H9 (cell line): ENCODE measurements around the gene FOXP4. TPM values are rescaled to one million over a fixed set of nuclear protein-coding genes. Genes with fewer than 3 reads are reported as not detected.

Experiments used
- DNase-seq: peaks from one replicate; pipeline ENCODE4 v3.0.0-alpha.2; 2017
- H2AFZ ChIP-seq: one replicate; pipeline ENCODE4 v1.6.1; 2013; ENCODE audit warnings: mild to moderate bottlenecking, low read length, control low read depth, moderate library complexity
- H2AK5ac ChIP-seq: 2 replicates; pipeline ENCODE4 v1.6.1; 2013; ENCODE audit warnings: low read length, control low read depth, mixed read lengths; ENCODE audit not compliant: insufficient read length
- H2BK120ac ChIP-seq: one replicate; pipeline ENCODE4 v1.6.1; 2013; ENCODE audit warnings: low read depth, mild to moderate bottlenecking, low read length, control low read depth, inconsistent platforms; ENCODE audit not compliant: poor library complexity, severe bottlenecking
- H2BK12ac ChIP-seq: 2 replicates; pipeline ENCODE4 v1.6.1; 2013; ENCODE audit warnings: low read length, control low read depth, mixed read lengths, low read depth; ENCODE audit not compliant: insufficient read length
- H2BK15ac ChIP-seq: 2 replicates; pipeline ENCODE4 v1.6.1; 2013; ENCODE audit warnings: low read depth, low read length, control low read depth
- H2BK20ac ChIP-seq: one replicate; pipeline ENCODE4 v1.6.1; 2013; ENCODE audit warnings: low read depth, mild to moderate bottlenecking, low read length, control low read depth, inconsistent platforms; ENCODE audit not compliant: poor library complexity, severe bottlenecking
- H2BK5ac ChIP-seq: 2 replicates; pipeline ENCODE4 v1.6.1; 2013; ENCODE audit warnings: low read length, control low read depth, mixed read lengths; ENCODE audit not compliant: insufficient read length
- H3K14ac ChIP-seq: 2 replicates; pipeline ENCODE4 v1.6.1; 2013; ENCODE audit warnings: low read length, control low read depth; ENCODE audit not compliant: insufficient read depth
- H3K18ac ChIP-seq: 2 replicates; pipeline ENCODE4 v1.6.1; 2013; ENCODE audit warnings: low read depth, mild to moderate bottlenecking, mixed read lengths, low read length, control low read depth; ENCODE audit not compliant: insufficient read length
- H3K23ac ChIP-seq: 2 replicates; pipeline ENCODE4 v1.6.1; 2013; ENCODE audit warnings: low read length, control low read depth, mixed read lengths, low read depth; ENCODE audit not compliant: insufficient read length
- H3K23me2 ChIP-seq: 2 replicates; pipeline ENCODE4 v1.6.1; 2013; ENCODE audit warnings: low read depth, mild to moderate bottlenecking, mixed read lengths, low read length, control low read depth; ENCODE audit not compliant: insufficient read length, poor library complexity, severe bottlenecking
- H3K27ac ChIP-seq: 2 replicates; pipeline ENCODE4 v1.5.1; 2013; ENCODE audit warnings: low read length, control low read depth, mixed read lengths, low read depth; ENCODE audit not compliant: insufficient read length
- H3K27me3 ChIP-seq: 2 replicates; pipeline ENCODE4 v1.6.1; 2013; ENCODE audit warnings: low read length, control low read depth, inconsistent platforms; ENCODE audit not compliant: insufficient read depth
- H3K4ac ChIP-seq: 2 replicates; pipeline ENCODE4 v1.6.1; 2013; ENCODE audit warnings: low read depth, mild to moderate bottlenecking, control low read depth, inconsistent platforms, low read length, moderate library complexity
- H3K4me1 ChIP-seq: 2 replicates; pipeline ENCODE4 v1.6.1; 2013; ENCODE audit warnings: low read length, control low read depth, inconsistent platforms; ENCODE audit not compliant: insufficient read depth
- H3K4me2 ChIP-seq: 2 replicates; pipeline ENCODE4 v1.6.1; 2013; ENCODE audit warnings: low read length, control low read depth, mixed read lengths; ENCODE audit not compliant: insufficient read length, insufficient read depth
- H3K56ac ChIP-seq: 2 replicates; pipeline ENCODE4 v1.6.1; 2013; ENCODE audit warnings: low read depth, mild to moderate bottlenecking, mixed read lengths, low read length, control low read depth; ENCODE audit not compliant: insufficient read length
- H3K79me1 ChIP-seq: 2 replicates; pipeline ENCODE4 v1.6.1; 2013; ENCODE audit warnings: low read depth, mild to moderate bottlenecking, moderate library complexity, low read length, control low read depth, inconsistent platforms; ENCODE audit not compliant: insufficient read depth, poor library complexity, severe bottlenecking
- H3K79me2 ChIP-seq: 2 replicates; pipeline ENCODE4 v1.6.1; 2013; ENCODE audit warnings: low read length, control low read depth, inconsistent platforms; ENCODE audit not compliant: insufficient read depth
- H3K9ac ChIP-seq: 2 replicates; pipeline ENCODE4 v1.6.1; 2013; ENCODE audit warnings: low read length, control low read depth, mixed read lengths; ENCODE audit not compliant: insufficient read length; ENCODE audit errors: extremely low read depth
- H3K9me3 ChIP-seq: one replicate; pipeline ENCODE4 v1.6.1; 2013; ENCODE audit warnings: low read depth, low read length, inconsistent platforms; ENCODE audit not compliant: control insufficient read depth
- H3T11ph ChIP-seq: one replicate; pipeline ENCODE4 v1.6.1; 2013; ENCODE audit warnings: mild to moderate bottlenecking, low read length, control low read depth, inconsistent platforms
- H4K20me1 ChIP-seq: one replicate; pipeline ENCODE4 v1.6.1; 2013; ENCODE audit not compliant: control insufficient read depth, insufficient read length, insufficient read depth
- H4K5ac ChIP-seq: 2 replicates; pipeline ENCODE4 v1.6.1; 2013; ENCODE audit warnings: low read depth, mild to moderate bottlenecking, mixed read lengths, low read length, control low read depth; ENCODE audit not compliant: insufficient read length
- H4K8ac ChIP-seq: replicated peaks from 2 replicates; pipeline ENCODE4 v1.6.1; 2013; ENCODE audit warnings: low read length, control low read depth, mixed read lengths, low read depth; ENCODE audit not compliant: insufficient read length
- H4K91ac ChIP-seq: 2 replicates; pipeline ENCODE4 v1.6.1; 2013; ENCODE audit warnings: low read depth, mild to moderate bottlenecking, moderate library complexity, mixed read lengths, low read length, control low read depth; ENCODE audit not compliant: insufficient read length
- H3K27ac Mint-ChIP-seq, 3 experiments: 2 replicates in 2 of 3; 3 replicates in 1 of 3; pipeline ENCODE4 v1.8.0; 2020 to 2021; ENCODE audit warnings: mixed read lengths in 3 of 3, mild to moderate bottlenecking in 1 of 3, moderate library complexity in 1 of 3
- H3K27me3 Mint-ChIP-seq: 2 replicates; pipeline ENCODE4 v1.8.0; 2021; ENCODE audit warnings: low read depth, mild to moderate bottlenecking, moderate library complexity, mixed read lengths
- H3K36me3 Mint-ChIP-seq, 3 experiments: 2 replicates in 2 of 3; 3 replicates in 1 of 3; pipeline ENCODE4 v1.8.0; 2020 to 2021; ENCODE audit warnings: low read depth in 3 of 3, mixed read lengths in 3 of 3; ENCODE audit not compliant: insufficient read depth in 1 of 3
- H3K4me1 Mint-ChIP-seq, 2 experiments: 2 replicates each; pipeline ENCODE4 v1.8.0; 2020; ENCODE audit warnings: mixed read lengths in 2 of 2
- H3K4me3 Mint-ChIP-seq, 2 experiments: 2 replicates in 1 of 2; 3 replicates in 1 of 2; pipeline ENCODE4 v1.8.0; 2020 to 2021; ENCODE audit warnings: mild to moderate bottlenecking in 2 of 2, mixed read lengths in 2 of 2, moderate library complexity in 1 of 2
- H3K9me3 Mint-ChIP-seq, 2 experiments: 2 replicates in 1 of 2; 3 replicates in 1 of 2; pipeline ENCODE4 v1.8.0; 2020; ENCODE audit warnings: mild to moderate bottlenecking in 2 of 2, mixed read lengths in 2 of 2, moderate library complexity in 1 of 2
- WGBS: extraction: QIAGEN DNeasy Blood & Tissue Kit; methylation state at CpG from one replicate; pipeline ENCODE4 v1.1.7; 2013; ENCODE audit warnings: missing lambda C conversion rate, low lambda C conversion rate, mixed read lengths; ENCODE audit not compliant: insufficient read length; ENCODE audit errors: extremely low coverage; 5-methylcytosine and 5-hydroxymethylcytosine counted together
- total RNA-seq: library from RNA; stranded (reverse); gene quantifications from 2 replicates; pipeline ENCODE4 v1.2.1, GENCODE V29; 2021
- TF ChIP-seq, protein P1 (sequence below): fragments of 200-600 bp; sonication (generic); conservative IDR thresholded peaks from 3 replicates; pipeline ENCODE4 v1.8.0; 2021; ENCODE audit warnings: antibody characterized with exemption, mild to moderate bottlenecking

Gene FOXP4
- total RNA-seq, 1 experiment from 2014 or later, result 18.2 TPM

DNA sequence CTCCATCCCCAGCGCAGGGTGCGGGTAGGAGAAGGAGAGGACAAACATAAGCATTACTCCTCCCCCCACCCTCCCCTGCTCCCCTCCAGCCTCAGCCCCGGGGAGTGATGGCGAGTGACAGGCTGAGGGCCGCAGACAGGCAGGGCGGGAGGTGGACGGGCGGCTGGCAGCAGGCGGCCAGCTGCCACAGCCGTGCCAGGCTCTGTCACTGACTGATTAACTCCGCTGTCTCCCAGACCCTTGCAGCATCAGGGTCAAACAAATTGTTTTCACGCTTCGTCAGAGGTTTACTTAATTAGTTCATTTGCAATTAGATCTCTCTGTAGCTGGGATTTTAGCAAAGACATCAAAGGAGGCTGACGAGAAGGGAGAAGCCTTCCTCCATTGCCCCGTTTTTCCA lies 41.9 kb downstream of the FOXP4 start:
- H3K27me3 Mint-ChIP-seq, result peaks cover 21% of the 10 kb centered on the region
- H2BK15ac ChIP-seq, result no peak overlapping the region
- WGBS, result no CpG with 5 or more reads among the region's 15 CpGs
- no peak overlapping the region for H2AFZ ChIP-seq
- H3K27ac Mint-ChIP-seq, result no peak overlapping the region
- H3K27ac ChIP-seq, result no peak overlapping the region
- no peak overlapping the region for H2BK12ac ChIP-seq
- H3K79me2 ChIP-seq, result no peaks in the 10 kb centered on the region
- H2BK5ac ChIP-seq, result no peak overlapping the region
- no peaks in the 10 kb centered on the region for H4K20me1 ChIP-seq
- H3K4ac ChIP-seq, result no peak overlapping the region
- H3K23ac ChIP-seq, result no peak overlapping the region
- H3K14ac ChIP-seq, result no peak overlapping the region
- no peaks in the 10 kb centered on the region for H3K9me3 ChIP-seq
- no peaks in the 10 kb centered on the region for H3K9me3 Mint-ChIP-seq
- H4K5ac ChIP-seq, result no peak overlapping the region
- no peak overlapping the region for H4K91ac ChIP-seq
- no peak overlapping the region for H3K4me3 Mint-ChIP-seq
- no peak for DNase-seq
- H2AK5ac ChIP-seq, result no peak overlapping the region
- TF ChIP-seq, protein P1, sequence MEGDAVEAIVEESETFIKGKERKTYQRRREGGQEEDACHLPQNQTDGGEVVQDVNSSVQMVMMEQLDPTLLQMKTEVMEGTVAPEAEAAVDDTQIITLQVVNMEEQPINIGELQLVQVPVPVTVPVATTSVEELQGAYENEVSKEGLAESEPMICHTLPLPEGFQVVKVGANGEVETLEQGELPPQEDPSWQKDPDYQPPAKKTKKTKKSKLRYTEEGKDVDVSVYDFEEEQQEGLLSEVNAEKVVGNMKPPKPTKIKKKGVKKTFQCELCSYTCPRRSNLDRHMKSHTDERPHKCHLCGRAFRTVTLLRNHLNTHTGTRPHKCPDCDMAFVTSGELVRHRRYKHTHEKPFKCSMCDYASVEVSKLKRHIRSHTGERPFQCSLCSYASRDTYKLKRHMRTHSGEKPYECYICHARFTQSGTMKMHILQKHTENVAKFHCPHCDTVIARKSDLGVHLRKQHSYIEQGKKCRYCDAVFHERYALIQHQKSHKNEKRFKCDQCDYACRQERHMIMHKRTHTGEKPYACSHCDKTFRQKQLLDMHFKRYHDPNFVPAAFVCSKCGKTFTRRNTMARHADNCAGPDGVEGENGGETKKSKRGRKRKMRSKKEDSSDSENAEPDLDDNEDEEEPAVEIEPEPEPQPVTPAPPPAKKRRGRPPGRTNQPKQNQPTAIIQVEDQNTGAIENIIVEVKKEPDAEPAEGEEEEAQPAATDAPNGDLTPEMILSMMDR, result no peak
- H3T11ph ChIP-seq, result no peak overlapping the region
- H3K79me1 ChIP-seq, result no peaks in the 10 kb centered on the region
- H3K4me1 Mint-ChIP-seq, result peaks cover 31 to 57% of the 10 kb centered on the region in 2 experiments
- peaks cover 2% of the 10 kb centered on the region; the same call in 1 of the 2 replicates for H3K4me1 ChIP-seq
- H3K27me3 ChIP-seq, result no peaks in the 10 kb centered on the region
- no peak overlapping the region for H2BK120ac ChIP-seq
- no peak overlapping the region for H3K9ac ChIP-seq
- H3K18ac ChIP-seq, result no peak overlapping the region
- H3K36me3 Mint-ChIP-seq, result peaks cover 5 to 23% (median 19%) of the 10 kb centered on the region in 3 experiments; a peak in 6 of 7 replicates
- H3K23me2 ChIP-seq, result no peaks in the 10 kb centered on the region
- no peak overlapping the region for H2BK20ac ChIP-seq
- H4K8ac ChIP-seq, result no peak overlapping the region
- no peak overlapping the region for H3K56ac ChIP-seq
- no peak overlapping the region for H3K4me2 ChIP-seq
